Fibroblast of lung (primary cell): ENCODE data around the gene SPAG7. TPM values are rescaled to one million over a fixed set of nuclear protein-coding genes. Genes with fewer than 3 reads are reported as not detected.

Experiments used
- DNase-seq, 2 donors: peaks; one replicate each; pipeline versions ENCODE4 v3.0.0 to v3.0.0-alpha.2; 2010; ENCODE audit warnings: low read depth in 2 of 2
- H2AFZ ChIP-seq: 2 replicates; pipeline ENCODE4 v1.5.1; 2012; ENCODE audit warnings: low read length, control low read depth, inconsistent platforms
- H3K27ac ChIP-seq: 2 replicates; pipeline ENCODE4 v1.5.1; 2011; ENCODE audit warnings: low read length, control low read depth; ENCODE audit not compliant: insufficient read depth
- H3K27me3 ChIP-seq: 2 replicates; pipeline ENCODE4 v1.5.1; 2011; ENCODE audit warnings: mild to moderate bottlenecking, low read length; ENCODE audit not compliant: control insufficient read depth, insufficient read depth
- H3K36me3 ChIP-seq: 2 replicates; pipeline ENCODE4 v1.5.1; 2011; ENCODE audit warnings: low read length; ENCODE audit not compliant: control insufficient read depth, insufficient read depth
- H3K4me1 ChIP-seq: 2 replicates; pipeline ENCODE4 v1.5.1; 2011; ENCODE audit warnings: low read length; ENCODE audit not compliant: control insufficient read depth, insufficient read depth; ENCODE audit errors: extremely low read depth
- H3K4me2 ChIP-seq: 2 replicates; pipeline ENCODE4 v1.5.1; 2011; ENCODE audit warnings: low read length, control low read depth; ENCODE audit not compliant: insufficient read depth; ENCODE audit errors: extremely low read depth
- H3K4me3 ChIP-seq, 4 experiments: fragments of 200-600 bp in 1 of 4; sonication (generic) in 1 of 4; replicated peaks in 1 of 4; 2 replicates each; pipeline ENCODE4 v1.5.1; 2011 to 2016; ENCODE audit warnings: low read length in 4 of 4, low read depth in 3 of 4, mild to moderate bottlenecking in 3 of 4, control low read depth in 2 of 4, inconsistent platforms in 1 of 4, mixed read lengths in 1 of 4; ENCODE audit not compliant: insufficient read depth in 1 of 4; ENCODE audit errors: control extremely low read depth in 1 of 4
- H3K79me2 ChIP-seq: 2 replicates; pipeline ENCODE4 v1.5.1; 2012; ENCODE audit warnings: mild to moderate bottlenecking, low read length, inconsistent platforms; ENCODE audit not compliant: control insufficient read depth, insufficient read depth
- H3K9ac ChIP-seq: 2 replicates; pipeline ENCODE4 v1.5.1; 2011; ENCODE audit warnings: mild to moderate bottlenecking, low read length, control low read depth; ENCODE audit not compliant: insufficient read depth
- H3K9me3 ChIP-seq: 2 replicates; pipeline ENCODE4 v1.5.1; 2012; ENCODE audit warnings: low read depth, low read length; ENCODE audit not compliant: control insufficient read depth, insufficient read depth
- H4K20me1 ChIP-seq: 2 replicates; pipeline ENCODE4 v1.5.1; 2011; ENCODE audit warnings: low read length; ENCODE audit not compliant: control insufficient read depth, insufficient read depth; ENCODE audit errors: extremely low read depth
- EZH2 ChIP-seq: IDR thresholded peaks from 2 replicates; pipeline ENCODE4 v1.5.1; 2012; ENCODE audit warnings: low read length, control low read depth, mild to moderate bottlenecking; ENCODE audit errors: missing control alignments
- polyA plus RNA-seq, 2 donors: library from polyadenylated mRNA; depleted of rRNA in 1 of 2; stranded (reverse) in 1 of 2; unstranded in 1 of 2; fragments of >200 nt; gene quantifications; 2 replicates each; pipeline ENCODE4 v1.2.1, GENCODE V29; 2011 to 2012; ENCODE audit warnings: missing spikeins in 1 of 2
- total RNA-seq: library from RNA; depleted of rRNA; stranded (reverse); fragments of >200 nt; gene quantifications from 2 replicates; pipeline ENCODE4 v1.2.1, GENCODE V29; 2014
- TF ChIP-seq, protein P1 (sequence below), 2 donors: IDR thresholded peaks in 1 of 2; conservative IDR thresholded peaks in 1 of 2; 1 replicate in 1 of 2; 2 replicates in 1 of 2; pipeline ENCODE4 v1.5.1; 2011 to 2012; ENCODE audit warnings: low read length in 2 of 2, control low read depth in 1 of 2, inconsistent platforms in 1 of 2, low read depth in 1 of 2, mild to moderate bottlenecking in 1 of 2

SPAG7 gene
- total and polyA plus RNA-seq, 2 donors (not counting 1 experiment from before 2014, with no cell fraction given): 62.8 to 83.0 TPM

GRCh38 chr17:4969047-4969550, 1.5 kb upstream of the SPAG7 start:
- Histone ChIP-seq H3K27me3 (no peaks in the 10 kb centered on the region), H3K27ac (peak overlapping the region; percentile 97), H3K4me3 (peak overlapping the region; percentile 15 to 87 (median 57)), H3K36me3 (peaks cover 13% of the 10 kb centered on the region), H2AFZ (no peak overlapping the region), H3K79me2 (peaks cover 15% of the 10 kb centered on the region), H3K4me1 (peaks cover 19% of the 10 kb centered on the region), H3K9me3 (no peaks in the 10 kb centered on the region), H3K9ac (peak overlapping the region; percentile 74), H3K4me2 (peak overlapping the region; percentile 83), H4K20me1 (no peaks in the 10 kb centered on the region)
- TF ChIP-seq, protein P1, sequence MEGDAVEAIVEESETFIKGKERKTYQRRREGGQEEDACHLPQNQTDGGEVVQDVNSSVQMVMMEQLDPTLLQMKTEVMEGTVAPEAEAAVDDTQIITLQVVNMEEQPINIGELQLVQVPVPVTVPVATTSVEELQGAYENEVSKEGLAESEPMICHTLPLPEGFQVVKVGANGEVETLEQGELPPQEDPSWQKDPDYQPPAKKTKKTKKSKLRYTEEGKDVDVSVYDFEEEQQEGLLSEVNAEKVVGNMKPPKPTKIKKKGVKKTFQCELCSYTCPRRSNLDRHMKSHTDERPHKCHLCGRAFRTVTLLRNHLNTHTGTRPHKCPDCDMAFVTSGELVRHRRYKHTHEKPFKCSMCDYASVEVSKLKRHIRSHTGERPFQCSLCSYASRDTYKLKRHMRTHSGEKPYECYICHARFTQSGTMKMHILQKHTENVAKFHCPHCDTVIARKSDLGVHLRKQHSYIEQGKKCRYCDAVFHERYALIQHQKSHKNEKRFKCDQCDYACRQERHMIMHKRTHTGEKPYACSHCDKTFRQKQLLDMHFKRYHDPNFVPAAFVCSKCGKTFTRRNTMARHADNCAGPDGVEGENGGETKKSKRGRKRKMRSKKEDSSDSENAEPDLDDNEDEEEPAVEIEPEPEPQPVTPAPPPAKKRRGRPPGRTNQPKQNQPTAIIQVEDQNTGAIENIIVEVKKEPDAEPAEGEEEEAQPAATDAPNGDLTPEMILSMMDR (conservative IDR thresholded peaks at IDR 0.05 in 1 of 2, IDR thresholded peaks at IDR 0.05 in 1 of 2; ENCODE audit: low read depth in 1 of 2, low read length in 2 of 2): no peak
- no peak for TF ChIP-seq EZH2
- DNase-seq: peak; percentile 94 to 97

DNA sequence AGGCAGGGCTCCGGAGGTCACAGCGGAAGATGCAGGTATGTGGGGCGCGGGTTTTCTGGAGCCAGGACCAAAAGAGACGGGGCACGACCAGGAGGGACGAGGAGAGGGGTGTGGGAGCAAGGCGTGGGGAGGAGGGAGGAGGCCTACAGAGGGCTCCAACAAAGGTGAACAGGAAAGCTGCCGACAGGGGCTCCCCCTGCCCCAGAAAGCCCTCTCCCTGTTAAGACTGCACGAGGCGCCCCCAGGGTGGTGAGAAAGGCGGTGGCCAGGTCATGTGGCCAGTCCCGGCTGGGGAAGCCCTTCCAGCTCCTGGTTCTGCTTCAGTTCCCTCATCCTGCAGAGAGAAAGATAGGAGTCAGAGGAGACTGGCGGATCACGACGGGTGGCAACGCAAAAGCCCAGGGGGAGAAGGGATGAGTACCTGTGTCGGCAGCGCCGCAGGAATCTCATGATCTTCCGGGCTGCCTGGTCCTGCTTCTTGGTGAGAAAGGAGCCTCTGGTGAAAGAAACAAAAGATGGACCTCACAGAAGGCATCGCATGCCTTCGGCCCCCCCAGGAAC, 949 bp upstream of the SPAG7 start:
- Histone ChIP-seq H3K4me2 (peak overlapping the region; percentile 83), H3K4me1 (peaks cover 19% of the 10 kb centered on the region), H3K79me2 (peaks cover 15% of the 10 kb centered on the region), H3K27ac (peak overlapping the region; percentile 97), H4K20me1 (no peaks in the 10 kb centered on the region), H3K36me3 (peaks cover 10% of the 10 kb centered on the region), H3K9me3 (no peaks in the 10 kb centered on the region), H3K4me3 (peak overlapping the region; percentile 15 to 87 (median 57)), H3K27me3 (no peaks in the 10 kb centered on the region), H2AFZ (no peak overlapping the region), H3K9ac (peak overlapping the region; percentile 74)
- DNase-seq: no peak
- TF ChIP-seq EZH2: no peak
- TF ChIP-seq, protein P1 (conservative IDR thresholded peaks at IDR 0.05 in 1 of 2, IDR thresholded peaks at IDR 0.05 in 1 of 2; ENCODE audit: low read depth in 1 of 2, low read length in 2 of 2): no peak

- Histone ChIP-seq H3K9me3 (no peaks in the 10 kb centered on the region), H3K27me3 (no peaks in the 10 kb centered on the region), H2AFZ (no peak overlapping the region), H3K4me1 (peaks cover 19% of the 10 kb centered on the region), H3K4me2 (peak overlapping the region; percentile 100), H4K20me1 (no peaks in the 10 kb centered on the region), H3K79me2 (peaks cover 15% of the 10 kb centered on the region), H3K4me3 (peak overlapping the region; percentile 71 to 87 (median 86)), H3K36me3 (peaks cover 6% of the 10 kb centered on the region), H3K9ac (peak overlapping the region; percentile 88), H3K27ac (peak overlapping the region; percentile 97)
- TF ChIP-seq EZH2: no peak
- TF ChIP-seq, protein P1 (conservative IDR thresholded peaks at IDR 0.05 in 1 of 2, IDR thresholded peaks at IDR 0.05 in 1 of 2; ENCODE audit: low read depth in 1 of 2, low read length in 2 of 2): no peak
- peak; percentile 100 for DNase-seq
Measured at GRCh38 chr17:4966844-4967538, 626 bp downstream of the SPAG7 start.
